ENCODE data around the gene PRKCZ. TPM values are rescaled to one million over a fixed set of nuclear protein-coding genes. Genes with fewer than 3 reads are reported as not detected.
A peak's percentile ranks its signal among the peaks of the same experiment; 100 is the strongest.

Gene PRKCZ
- total and polyA plus RNA-seq, 9 of the 15 experiments (the other 6 are each of a cell fraction or from before 2014, with no cell fraction given) = 0.07 to 3.1 (median 1.3) TPM

GRCh38 chr1:2204415-2205190, 154.4 kb downstream of the PRKCZ start (continued):
- TF ChIP-seq, protein P1, sequence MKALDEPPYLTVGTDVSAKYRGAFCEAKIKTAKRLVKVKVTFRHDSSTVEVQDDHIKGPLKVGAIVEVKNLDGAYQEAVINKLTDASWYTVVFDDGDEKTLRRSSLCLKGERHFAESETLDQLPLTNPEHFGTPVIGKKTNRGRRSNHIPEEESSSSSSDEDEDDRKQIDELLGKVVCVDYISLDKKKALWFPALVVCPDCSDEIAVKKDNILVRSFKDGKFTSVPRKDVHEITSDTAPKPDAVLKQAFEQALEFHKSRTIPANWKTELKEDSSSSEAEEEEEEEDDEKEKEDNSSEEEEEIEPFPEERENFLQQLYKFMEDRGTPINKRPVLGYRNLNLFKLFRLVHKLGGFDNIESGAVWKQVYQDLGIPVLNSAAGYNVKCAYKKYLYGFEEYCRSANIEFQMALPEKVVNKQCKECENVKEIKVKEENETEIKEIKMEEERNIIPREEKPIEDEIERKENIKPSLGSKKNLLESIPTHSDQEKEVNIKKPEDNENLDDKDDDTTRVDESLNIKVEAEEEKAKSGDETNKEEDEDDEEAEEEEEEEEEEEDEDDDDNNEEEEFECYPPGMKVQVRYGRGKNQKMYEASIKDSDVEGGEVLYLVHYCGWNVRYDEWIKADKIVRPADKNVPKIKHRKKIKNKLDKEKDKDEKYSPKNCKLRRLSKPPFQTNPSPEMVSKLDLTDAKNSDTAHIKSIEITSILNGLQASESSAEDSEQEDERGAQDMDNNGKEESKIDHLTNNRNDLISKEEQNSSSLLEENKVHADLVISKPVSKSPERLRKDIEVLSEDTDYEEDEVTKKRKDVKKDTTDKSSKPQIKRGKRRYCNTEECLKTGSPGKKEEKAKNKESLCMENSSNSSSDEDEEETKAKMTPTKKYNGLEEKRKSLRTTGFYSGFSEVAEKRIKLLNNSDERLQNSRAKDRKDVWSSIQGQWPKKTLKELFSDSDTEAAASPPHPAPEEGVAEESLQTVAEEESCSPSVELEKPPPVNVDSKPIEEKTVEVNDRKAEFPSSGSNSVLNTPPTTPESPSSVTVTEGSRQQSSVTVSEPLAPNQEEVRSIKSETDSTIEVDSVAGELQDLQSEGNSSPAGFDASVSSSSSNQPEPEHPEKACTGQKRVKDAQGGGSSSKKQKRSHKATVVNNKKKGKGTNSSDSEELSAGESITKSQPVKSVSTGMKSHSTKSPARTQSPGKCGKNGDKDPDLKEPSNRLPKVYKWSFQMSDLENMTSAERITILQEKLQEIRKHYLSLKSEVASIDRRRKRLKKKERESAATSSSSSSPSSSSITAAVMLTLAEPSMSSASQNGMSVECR (CRISPR knock-in tag; IDR thresholded peaks at IDR 0.05) = 0 out of 2 replicates have a peak, but pooled peaks have one; percentile 45
- TF ChIP-seq ZNF609 (CRISPR knock-in tag; IDR thresholded peaks at IDR 0.05; ENCODE audit: borderline replicate concordance) (no peak), ZC3H8 (IDR thresholded peaks at IDR 0.05) (no peak)
- TF ChIP-seq, protein P2, sequence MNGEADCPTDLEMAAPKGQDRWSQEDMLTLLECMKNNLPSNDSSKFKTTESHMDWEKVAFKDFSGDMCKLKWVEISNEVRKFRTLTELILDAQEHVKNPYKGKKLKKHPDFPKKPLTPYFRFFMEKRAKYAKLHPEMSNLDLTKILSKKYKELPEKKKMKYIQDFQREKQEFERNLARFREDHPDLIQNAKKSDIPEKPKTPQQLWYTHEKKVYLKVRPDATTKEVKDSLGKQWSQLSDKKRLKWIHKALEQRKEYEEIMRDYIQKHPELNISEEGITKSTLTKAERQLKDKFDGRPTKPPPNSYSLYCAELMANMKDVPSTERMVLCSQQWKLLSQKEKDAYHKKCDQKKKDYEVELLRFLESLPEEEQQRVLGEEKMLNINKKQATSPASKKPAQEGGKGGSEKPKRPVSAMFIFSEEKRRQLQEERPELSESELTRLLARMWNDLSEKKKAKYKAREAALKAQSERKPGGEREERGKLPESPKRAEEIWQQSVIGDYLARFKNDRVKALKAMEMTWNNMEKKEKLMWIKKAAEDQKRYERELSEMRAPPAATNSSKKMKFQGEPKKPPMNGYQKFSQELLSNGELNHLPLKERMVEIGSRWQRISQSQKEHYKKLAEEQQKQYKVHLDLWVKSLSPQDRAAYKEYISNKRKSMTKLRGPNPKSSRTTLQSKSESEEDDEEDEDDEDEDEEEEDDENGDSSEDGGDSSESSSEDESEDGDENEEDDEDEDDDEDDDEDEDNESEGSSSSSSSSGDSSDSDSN (IDR thresholded peaks at IDR 0.05; ENCODE audit: borderline replicate concordance in 1 of 2, low read depth in 2 of 2, low read length in 2 of 2) = 0 out of 4 replicates have a peak, but pooled peaks of 1 of the 2 experiments have one; percentile 44
